HG03095 (cell line): ENCODE data around the gene KCTD5.
"Not testable (repeated sequence)": the region's sequence is repeated elsewhere in the genome, so short reads cannot be mapped to it uniquely, and the experiment has no call there.

Experiments used
- ATAC-seq: cut with Tn5 transposase; IDR thresholded peaks from one replicate; pipeline ENCODE4 v1.9.1; 2021; ENCODE audit warnings: moderate library complexity; ENCODE audit not compliant: unreplicated experiment

Gene KCTD5

DNA sequence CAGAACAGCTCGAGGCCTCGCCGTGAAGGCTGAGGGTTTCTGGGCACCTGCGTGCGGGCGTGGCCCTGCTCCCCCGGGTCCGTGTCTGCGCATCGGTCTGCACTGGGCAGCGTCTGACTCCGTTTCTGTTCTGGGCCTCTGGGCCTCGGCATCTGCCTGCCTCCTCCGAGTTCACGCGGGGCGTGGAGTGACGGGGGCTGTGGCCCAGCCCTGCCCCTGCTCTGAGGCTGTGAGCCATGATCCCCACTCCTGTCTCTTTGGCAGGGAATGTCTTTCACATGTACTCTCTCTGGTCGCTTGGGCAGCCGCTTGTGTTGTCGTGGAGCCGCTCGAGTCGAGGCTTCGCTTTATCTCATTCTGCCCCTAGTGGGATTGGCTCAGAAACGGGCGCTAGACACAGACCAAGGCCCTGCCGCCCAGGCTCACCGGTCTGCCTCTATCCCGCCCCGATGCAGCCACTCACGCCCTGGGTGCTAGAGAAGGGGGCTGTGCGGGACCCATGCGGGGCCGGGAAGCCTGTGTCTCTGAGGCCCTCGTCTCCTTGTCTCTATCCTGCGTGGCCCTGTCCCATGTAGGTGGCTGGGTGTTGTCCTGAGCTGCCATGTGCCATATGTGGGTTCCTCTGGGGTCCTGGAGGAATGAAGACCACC lies 14.4 kb downstream of the KCTD5 start:
- not testable (repeated sequence) for ATAC-seq

DNA sequence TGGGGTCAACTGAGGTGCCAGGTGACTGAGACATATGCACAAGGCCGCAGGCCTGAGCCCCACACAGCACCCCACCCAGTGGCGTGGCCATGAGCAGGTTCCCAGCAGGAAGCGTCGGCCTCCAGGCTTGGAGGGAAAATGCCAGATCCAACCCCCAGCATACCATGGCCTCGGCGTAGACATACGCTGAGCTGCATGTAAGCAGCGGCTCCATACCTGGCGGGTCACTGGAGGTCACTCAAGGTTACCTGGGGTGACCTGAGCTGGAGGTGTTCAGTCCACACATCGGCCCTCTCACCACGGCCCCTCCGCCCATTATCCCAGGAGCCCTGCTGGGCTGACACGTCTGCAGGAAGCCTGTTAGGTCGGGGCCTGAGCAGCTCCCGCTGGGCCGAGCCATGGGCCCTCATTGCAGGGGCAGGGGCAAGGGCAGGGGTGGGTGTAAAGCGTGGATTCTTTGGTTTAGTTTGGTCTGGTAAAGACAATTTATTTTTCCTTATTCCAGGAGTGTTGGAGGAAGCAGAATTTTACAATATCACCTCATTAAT lies 15.2 kb downstream of the KCTD5 start:
- no peak for ATAC-seq

DNA sequence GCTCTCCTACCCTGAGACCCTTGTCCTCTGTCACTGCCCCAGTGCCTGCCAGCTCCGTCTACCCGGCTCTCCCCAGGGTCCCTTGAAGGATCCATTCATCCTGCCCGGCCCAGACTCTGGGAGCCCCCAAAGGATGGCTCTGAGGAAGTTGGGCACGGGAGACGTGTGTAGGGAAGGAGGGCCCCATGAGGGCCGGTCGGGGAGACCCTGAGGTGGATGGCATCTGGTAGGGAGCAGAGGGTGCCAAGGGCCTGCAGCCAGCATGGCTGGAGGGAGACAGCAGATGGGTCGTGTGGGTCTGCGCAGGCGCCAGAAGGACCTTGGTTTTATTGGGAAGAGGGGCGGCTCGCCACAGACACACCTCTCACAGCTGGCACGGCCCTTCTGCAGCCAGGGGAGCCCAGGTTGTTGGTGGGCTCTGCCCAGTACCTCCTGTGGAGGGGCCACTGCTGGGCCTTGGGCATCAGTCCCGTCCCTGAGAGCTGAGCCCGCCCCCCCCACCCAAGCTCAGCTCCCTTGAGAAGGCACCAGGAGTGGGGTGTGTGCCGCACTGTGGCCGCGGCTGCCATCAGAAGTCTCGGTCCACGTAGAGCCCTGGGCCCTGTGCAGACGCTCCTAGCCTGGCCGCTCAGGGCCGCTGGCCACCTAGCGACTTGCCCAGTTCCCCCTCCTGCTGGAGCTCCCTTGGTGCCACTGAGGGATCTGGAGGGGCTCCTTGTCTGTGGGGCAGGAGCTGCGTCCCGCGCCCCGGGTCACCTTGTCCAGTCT lies 16.0 kb downstream of the KCTD5 start:
- no peak for ATAC-seq

DNA sequence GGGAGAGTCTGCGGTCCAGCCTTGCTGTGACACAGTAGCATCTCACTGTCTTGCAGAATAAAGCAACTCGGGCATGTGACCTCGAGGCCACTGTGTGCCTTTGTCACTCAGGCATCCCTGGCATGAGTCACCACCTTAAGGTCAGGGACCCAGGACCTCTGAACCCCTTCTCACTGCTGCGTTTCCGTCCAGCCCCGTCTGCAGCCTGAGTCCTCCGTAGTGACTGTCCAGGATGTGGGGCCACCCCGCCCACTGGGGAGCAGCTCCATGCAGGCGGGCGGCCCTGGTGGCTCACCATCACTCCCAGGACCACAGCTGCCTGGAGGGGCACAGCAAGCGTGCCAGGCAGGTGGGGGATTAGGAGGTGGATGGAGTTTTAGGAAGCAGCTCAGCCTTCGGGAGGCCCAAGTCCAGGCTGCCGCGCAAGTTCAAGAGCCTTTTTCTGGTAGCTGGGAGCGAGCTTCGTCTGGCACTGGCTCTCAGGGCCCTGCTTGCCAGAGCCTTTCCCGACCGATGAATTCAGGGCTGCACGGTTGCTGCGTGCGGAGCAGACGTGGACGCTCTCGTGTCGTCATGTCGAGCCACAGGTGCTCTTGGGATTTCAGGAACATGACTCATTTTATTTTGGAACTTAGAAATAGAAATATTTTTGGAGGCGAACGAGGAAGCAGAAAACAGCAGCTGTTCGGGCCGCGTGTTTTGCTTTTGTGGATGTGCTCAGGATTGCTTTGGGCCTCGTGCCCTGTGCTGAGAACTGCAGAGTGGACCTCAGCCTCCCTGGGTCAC lies 16.8 kb downstream of the KCTD5 start:
- no peak for ATAC-seq

DNA sequence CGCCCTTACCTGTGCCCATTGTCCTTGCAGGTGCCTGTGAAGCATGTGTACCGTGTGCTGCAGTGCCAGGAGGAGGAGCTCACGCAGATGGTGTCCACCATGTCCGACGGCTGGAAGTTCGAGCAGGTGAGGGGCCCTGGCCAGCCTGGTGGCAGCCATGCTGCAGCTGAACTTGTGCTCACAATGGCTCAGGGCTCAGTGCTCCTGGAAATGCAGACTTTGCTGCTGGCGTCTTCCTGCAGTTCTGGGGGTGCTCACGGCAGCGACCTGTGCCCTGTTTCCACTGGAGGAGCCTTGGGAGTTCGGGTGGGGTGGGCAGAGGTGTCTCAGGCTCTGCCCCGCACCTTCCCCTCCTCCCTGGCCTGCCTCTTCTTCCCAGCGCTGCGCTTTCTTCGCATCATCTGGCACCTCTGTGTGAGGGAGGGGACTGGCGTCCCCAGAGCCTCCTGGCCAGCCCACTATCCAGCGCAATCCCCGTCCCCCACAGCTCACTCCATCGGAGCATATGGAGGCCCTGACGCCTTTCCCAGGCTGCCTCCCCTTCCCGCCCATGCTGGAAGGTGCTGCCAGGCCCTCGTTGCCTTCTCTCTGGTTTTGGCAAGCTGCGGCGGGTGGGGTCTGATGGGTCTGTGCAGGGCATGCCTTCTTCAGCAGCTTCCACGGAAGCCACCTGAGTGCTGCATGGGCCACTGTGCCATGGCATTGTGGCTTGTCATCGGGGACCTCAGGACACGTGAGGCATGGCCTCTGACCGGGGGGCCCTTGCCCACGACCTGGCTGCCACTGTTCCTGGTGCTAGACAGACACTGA lies 17.7 kb downstream of the KCTD5 start:
- no peak for ATAC-seq

DNA sequence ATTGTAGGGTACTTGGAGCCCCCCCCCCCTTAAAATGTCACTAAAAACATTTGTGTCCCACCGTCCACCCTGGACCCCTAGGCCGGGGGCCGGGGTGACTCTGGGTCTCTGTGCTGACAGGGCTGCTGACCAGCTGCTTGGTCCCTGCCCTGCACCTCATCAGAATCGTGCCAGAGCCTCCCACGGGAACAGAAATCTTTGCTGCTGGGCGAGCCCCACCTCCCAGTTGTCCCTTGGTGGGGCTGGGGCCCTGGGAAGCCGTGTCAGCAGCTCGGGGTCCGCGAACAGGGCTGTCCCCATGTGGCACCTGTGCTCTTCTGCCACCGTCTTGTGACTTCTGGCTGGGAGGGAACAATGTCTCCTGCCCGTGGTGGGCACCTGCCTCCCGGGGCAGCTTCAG lies 18.5 kb downstream of the KCTD5 start:
- ATAC-seq, result no peak

DNA sequence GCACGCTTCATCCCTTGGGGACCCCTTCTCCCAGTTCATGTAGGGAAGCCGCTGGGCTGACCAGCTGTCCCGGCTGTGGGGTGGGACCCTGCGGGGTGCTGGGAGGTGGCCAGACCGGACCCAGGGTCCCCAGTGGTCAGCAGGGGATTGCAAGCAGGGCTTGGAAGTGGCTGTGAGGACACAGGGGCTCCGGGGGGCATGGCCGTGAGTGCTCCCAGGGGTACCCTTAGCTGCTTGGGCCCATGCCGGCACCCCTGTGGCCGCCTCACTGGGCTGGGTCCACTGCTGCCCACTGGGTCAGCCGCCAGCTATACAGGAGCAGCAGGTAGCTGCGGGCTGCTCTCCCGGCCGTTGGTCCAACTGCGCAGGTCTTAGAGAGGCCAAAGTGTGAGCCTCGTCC lies 18.9 kb downstream of the KCTD5 start:
- no peak for ATAC-seq

DNA sequence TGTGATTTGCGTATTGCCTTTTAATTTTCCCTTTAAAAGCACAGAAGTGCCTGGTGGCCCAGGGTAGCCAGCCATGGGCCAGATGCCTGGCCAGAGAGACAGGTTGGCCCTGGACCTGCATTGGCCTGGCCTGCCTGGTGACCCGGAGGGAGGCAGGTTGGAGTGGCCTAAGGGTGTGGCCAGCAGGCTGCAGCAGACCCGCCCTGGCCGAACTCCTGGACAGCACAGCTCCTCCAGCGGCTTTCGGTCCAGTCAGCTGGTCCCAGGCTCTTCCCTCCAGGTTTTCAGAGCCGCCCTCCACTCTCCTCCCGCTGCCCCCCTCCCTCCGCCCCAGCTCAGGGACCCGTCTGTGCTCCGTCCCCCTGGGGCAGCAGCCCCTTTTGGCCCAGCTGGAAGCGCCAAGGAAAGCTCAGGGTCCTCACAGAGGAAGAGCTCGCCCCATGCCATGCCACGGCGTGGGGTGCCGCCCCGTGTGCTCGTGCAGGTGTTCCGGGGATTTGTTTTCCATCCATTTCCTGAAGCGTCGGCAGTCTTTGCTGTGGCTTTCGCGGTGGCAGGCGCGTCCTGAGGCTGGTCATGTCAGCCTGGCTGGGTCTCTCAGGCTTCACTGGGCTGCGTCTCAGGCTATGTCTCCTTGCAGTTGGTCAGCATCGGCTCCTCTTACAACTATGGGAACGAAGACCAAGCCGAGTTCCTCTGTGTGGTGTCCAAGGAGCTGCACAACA lies 19.6 kb downstream of the KCTD5 start:
- no peak for ATAC-seq

DNA sequence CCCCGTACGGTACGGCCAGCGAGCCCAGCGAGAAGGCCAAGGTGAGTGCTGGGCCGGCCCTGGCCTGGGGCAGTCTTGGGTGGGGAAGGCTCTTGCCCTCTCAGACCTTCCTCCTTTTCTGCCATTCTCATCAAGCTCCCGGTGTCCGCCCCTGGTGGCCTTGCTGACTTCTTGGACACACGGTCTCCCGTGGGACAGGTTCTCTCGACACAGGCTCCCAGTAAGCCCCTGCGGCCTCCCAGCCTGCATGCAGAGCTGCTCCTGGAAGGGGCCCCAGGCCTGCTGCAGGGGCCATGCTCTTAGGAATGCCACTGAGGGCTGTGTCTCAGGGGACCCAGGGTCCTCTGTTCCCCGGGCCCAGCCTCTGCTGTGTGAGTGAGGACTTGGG lies 20.1 kb downstream of the KCTD5 start:
- ATAC-seq, result no peak

DNA sequence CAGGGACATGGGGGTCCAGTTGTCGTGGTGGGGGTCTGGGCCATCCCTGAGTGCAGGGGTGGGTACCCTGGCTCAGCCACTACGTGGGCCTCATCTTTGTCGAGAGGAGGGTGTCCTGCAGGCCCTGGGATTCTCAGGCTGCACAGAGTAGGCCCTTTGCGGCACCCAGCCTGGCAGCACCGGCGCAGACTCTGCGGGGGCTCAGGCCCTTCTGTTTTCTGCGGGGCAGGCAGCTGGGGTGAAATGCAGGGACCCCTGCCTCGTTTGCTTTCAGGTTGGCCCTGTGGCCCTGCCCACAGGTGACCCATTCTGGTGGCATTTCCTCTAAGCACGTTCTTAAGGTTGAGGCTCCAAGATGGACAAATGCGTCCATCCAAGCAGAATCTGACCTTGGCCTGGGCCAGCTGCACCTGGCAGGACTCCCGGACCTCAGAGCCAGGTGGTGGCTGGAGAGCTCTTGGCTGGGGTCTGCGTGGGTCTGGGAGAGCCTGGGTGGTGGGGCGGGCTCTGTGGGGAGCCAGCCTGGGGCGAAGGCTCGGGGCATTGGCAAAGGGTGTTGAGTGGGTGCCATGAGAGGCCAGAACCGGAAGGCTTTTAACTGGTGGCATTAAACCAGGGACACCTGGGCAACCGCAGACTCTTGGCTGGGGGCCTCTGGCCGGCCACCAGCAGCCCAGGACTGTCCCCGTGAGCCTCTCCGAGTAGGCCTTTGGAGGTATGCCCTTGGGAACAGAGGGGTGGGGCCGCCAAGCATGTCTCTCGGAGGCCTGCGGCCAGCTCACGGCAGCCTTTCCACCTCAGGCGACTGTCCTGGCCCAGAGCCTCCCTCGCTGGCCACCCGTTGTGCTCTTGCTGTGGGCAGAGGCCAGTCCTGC lies 20.8 kb downstream of the KCTD5 start:
- ATAC-seq, result no peak

DNA sequence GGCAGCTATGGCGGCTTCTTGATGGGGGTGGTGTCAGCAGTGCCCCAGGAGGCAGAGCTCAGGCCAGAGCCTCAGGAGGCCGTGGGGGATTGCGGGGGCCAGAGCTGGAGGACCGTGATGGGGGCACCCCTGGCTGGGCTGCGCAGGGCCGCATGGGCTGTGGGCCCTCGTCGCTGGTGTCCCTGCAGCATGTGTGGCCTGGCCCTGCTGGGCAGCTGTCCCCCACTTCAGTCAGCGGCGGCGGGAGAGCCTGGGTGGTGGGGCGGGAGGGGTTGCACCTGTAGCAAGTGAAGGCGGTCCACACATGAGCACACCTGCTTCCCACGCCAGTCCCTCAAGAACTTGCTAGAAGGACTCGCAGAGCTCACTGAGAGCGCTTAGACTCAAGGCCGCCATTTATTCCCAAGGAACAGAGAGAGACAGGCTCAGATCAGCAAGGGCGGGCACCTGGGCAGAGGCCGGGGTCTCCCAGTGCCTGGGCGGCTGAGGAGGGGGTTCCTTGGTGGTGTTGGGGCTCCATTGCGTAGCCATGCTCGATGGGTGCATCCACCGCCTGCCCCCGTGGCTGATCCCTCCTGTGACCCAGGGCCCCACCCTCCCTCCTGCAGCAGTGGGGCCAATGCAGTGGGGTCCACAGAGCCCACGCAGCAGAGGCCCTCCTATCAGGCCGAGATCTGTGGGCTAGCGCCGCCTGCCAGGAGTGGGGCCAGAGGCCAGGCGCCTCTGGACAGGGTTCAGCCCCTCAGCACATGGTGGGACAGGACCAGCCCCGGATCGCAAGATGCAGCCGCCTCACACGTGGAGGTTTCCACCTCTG lies 22.1 kb downstream of the KCTD5 start:
- ATAC-seq, result no peak

DNA sequence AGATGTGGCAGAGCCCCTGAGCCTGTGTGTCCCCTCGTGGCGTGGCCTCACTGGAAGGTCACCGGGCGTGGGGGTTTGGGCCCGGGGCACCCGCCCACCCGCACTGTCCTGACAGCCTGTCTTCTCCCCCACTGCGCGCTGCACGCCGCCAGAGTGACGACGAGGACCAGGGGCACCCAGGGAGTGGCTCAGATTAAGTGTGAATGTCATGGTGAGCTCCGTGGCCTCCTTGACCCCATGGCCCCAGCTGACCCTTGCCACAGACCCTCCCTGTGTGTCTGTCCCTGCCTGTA lies 22.6 kb downstream of the KCTD5 start:
- ATAC-seq, result no peak

DNA sequence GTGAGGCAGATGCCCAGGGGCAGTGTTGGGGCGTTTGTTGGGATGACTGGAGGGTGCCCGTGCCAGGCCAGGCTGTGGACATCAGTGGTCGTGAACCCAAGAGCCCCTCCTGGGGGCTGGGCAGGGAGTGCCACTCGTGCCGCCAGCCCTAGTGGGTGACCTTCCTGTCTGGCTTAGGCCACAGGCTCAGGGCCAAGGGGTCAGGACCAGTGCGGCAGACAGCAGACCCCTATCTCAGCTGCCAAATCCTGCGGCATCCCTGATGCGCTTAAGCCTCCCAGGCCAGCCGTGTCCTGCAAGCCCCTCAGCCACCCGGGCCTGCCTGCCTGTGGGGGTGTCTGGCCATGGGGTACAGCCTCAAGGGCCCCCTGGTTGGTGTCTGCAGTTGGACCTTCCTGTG lies 23.0 kb downstream of the KCTD5 start:
- no peak for ATAC-seq

DNA sequence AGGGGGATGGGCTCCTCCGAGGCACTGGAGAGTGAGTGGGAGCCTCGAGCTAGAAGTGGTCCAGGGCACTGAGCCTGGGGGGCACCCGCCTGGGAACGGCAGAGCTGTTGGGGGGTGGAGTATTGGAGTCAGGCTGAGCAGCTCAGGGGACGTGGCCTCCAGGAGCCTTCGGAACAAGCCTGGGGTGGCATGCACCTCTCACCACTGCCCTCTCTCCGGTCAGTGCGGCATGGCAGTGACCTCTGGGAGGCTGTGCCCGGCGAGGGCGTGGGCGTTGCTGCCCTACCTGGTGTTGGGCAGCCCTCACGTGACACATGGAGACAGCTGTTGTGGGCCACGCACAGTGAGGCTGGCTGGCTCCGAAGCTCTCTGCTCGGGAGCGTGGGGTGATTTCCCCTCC lies 23.8 kb downstream of the KCTD5 start:
- no peak for ATAC-seq

DNA sequence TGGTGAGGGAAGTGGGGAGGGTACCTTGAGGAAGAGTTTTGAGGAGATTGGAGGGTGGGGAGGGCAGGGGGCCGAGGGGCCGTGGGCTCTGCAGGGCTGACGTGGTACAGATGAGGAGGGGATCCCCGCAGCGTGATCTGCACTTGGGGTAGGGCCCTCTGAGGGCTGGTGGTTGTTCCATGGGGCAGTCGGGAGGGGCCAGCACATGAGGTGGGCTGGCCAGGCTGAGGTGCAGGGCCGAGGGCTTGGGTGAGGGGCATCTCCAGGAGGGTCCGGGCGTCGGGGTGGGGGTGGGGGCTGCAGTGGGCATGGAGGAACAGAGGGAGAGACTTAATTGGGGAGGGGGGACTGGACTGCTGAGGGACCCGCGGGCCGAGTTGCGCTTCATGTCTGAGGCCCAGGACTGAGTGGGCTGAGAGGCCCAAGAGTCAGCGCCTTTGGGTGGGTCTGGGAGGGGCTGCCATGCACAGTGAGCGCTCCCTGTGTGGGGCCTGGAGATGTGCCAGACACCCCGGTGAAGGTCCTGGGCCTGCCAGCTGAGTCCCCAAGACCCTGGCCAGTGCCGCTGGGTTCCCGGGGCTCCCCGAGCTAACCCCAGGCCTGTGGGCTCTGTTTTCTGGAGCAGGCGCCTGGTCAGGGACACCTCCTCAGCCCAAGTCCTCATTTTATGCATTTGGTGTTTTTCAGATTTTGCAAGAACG lies 24.4 kb downstream of the KCTD5 start:
- ATAC-seq, result no peak

DNA sequence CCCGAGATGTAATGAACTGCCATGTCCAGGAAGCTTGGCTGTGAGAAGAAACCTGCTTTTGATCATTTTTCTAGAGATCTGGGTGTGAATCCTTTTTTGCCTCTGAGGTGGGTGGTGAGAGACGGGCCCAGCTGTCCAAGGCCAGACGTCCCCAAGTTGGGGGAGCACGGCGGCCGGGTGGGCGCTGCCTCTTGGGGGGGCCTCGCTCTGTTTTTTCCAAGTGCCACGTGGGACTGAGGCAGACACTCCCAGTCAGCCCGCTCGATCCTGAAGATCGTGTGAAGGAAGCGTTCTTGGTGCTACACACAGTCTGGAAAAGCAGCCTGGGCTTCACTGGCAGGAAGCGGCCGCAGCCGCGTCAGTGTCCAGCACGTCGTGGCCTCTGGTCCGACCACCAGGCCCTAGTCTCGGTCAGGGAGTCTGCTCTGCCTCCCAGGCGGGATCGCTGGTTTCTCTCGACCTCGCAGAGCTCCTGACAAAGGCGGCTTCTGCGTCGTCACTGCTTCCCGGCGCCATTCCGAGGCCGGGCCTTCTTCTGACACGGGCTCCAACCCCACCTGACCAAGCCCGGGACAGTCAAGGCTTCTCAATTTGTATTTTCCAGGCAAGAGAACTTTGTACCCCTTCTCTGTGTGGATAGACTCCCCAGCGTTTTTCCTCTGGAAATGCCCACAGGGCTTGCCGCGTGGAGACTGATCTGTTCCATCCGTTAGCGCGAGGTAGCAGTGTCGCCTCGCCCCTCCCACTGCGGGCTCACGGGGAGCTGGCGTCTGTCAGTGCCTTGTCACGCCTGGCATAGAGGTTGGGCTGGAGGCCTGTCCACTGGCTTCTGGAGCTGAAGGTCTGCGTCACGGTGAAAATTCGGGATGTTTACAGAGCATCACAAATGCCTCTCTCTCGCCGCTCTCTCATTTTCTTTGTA lies 25.3 kb downstream of the KCTD5 start:
- ATAC-seq, result no peak

DNA sequence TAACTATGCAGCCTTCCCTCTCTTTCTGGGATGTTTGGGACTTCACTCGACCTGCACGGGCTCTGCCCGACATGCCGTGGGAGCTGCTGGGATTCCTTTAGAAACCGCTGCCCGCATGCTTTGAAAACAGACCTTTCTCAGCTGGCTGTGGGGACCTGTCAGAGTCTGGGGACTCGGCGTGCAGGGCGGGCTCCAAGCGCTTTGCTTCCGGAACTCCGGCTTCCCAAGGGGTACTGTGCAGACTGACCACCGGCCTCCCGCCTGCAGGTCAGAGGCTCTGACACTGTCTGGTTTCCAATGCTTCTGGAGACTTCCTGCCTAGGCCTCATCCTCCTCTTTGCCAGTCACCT lies 25.9 kb downstream of the KCTD5 start:
- no peak for ATAC-seq
